Measurements from ENCODE around the gene SBF2.

Gene SBF2

GRCh38 chr11:10201343-10201742 is 92.7 kb downstream of the SBF2 start:
- Histone ChIP-seq H3K4me3 (ENCODE audit: low read depth in 1 of 2, low read length in 2 of 2) (no peak overlapping the region), H3K9me3 (ENCODE audit: low read length) (no peaks in the 10 kb centered on the region), H3K27ac (ENCODE audit: low read depth, low read length) (no peak overlapping the region), H3K27me3 (ENCODE audit: control insufficient read depth in 1 of 2, insufficient read depth in 2 of 2, low read length in 2 of 2) (no peaks in the 10 kb centered on the region), H3K36me3 (ENCODE audit: insufficient read depth, low read length) (no peaks in the 10 kb centered on the region), H3K9ac (ENCODE audit: low read length) (no peak overlapping the region), H3K4me1 (ENCODE audit: insufficient read depth, low read length) (no peaks in the 10 kb centered on the region)

DNA sequence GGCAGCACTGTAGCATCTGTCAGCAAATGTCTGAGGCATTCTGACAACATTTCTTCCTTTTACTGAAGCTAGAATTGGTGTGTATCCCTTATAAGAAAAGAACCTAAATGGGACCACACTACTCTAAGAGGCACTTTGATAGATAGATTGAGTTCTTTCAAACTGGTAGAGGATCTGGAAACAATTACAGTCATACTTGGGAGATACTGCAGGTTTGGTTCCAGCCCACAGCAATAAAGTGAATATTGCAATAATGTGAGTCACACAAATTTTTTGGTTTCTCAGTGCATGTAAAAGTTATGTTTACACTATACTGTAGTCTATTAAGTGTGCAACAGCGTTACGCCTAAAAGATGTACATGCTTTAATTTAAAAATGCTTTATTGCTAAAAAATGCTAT is 96.9 kb downstream of the SBF2 start:
- no peaks in the 10 kb centered on the region for H3K9me3 ChIP-seq (ENCODE audit: low read length)
- H3K4me3 ChIP-seq (ENCODE audit: low read depth in 1 of 2, low read length in 2 of 2), result no peak overlapping the region
- H3K27me3 ChIP-seq (ENCODE audit: control insufficient read depth in 1 of 2, insufficient read depth in 2 of 2, low read length in 2 of 2), result no peaks in the 10 kb centered on the region
- H3K4me1 ChIP-seq (ENCODE audit: insufficient read depth, low read length), result no peaks in the 10 kb centered on the region
- peaks cover 5% of the 10 kb centered on the region for H3K36me3 ChIP-seq (ENCODE audit: insufficient read depth, low read length)
- no peak overlapping the region for H3K27ac ChIP-seq (ENCODE audit: low read depth, low read length)
- H3K9ac ChIP-seq (ENCODE audit: low read length), result no peak overlapping the region

DNA sequence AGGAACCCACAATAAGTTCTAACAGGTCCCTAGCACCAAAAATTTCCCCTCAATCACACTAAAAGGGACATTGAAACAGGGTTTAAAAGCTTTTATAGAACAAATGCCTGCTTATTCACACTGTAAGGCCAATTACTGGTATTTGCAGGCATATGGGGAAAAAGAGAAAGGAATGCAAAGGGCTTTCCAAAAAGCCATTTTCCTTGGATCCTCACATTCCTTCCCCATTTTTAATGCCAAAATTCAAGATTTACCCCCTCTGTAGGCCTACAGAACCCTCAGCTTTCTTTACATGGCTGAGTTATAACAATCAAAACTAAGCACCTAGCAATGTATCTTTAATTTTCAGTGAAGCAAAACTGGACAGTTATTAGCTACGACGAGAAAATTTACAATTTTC is 102.0 kb downstream of the SBF2 start:
- peaks cover 5% of the 10 kb centered on the region for H3K36me3 ChIP-seq (ENCODE audit: insufficient read depth, low read length)
- no peak overlapping the region for H3K27ac ChIP-seq (ENCODE audit: low read depth, low read length)
- no peak overlapping the region for H3K4me3 ChIP-seq (ENCODE audit: low read depth in 1 of 2, low read length in 2 of 2)
- H3K9ac ChIP-seq (ENCODE audit: low read length), result no peak overlapping the region
- no peaks in the 10 kb centered on the region for H3K9me3 ChIP-seq (ENCODE audit: low read length)
- H3K4me1 ChIP-seq (ENCODE audit: insufficient read depth, low read length), result no peaks in the 10 kb centered on the region
- no peaks in the 10 kb centered on the region for H3K27me3 ChIP-seq (ENCODE audit: control insufficient read depth in 1 of 2, insufficient read depth in 2 of 2, low read length in 2 of 2)

DNA sequence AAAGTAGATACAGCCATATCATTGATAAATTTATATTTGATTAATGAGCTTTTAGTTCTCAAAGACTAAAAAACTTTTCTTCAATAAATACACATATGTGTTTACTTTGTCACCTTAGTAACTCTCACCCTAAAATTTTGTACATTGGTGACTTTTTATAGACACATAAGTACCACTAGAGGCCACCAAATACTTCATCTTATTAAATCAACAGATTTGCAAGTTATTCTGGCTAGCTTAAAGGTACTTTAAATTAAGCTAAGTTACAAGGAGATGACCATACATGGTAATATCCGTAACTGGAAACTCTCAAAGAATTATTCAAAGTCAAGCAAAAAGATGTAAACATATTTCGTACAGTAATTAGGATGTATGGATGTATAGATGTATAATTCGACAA is 112.2 kb downstream of the SBF2 start:
- Histone ChIP-seq H3K4me3 (ENCODE audit: low read depth in 1 of 2, low read length in 2 of 2) (no peak overlapping the region), H3K4me1 (ENCODE audit: insufficient read depth, low read length) (no peaks in the 10 kb centered on the region), H3K27me3 (ENCODE audit: control insufficient read depth in 1 of 2, insufficient read depth in 2 of 2, low read length in 2 of 2) (no peaks in the 10 kb centered on the region), H3K27ac (ENCODE audit: low read depth, low read length) (no peak overlapping the region), H3K36me3 (ENCODE audit: insufficient read depth, low read length) (no peaks in the 10 kb centered on the region), H3K9me3 (ENCODE audit: low read length) (no peaks in the 10 kb centered on the region), H3K9ac (ENCODE audit: low read length) (no peak overlapping the region)

GRCh38 chr11:10164621-10165020 is 129.4 kb downstream of the SBF2 start:
- peaks cover 22% of the 10 kb centered on the region for H3K4me1 ChIP-seq (ENCODE audit: insufficient read depth, low read length)
- no peak overlapping the region for H3K4me3 ChIP-seq (ENCODE audit: low read depth in 1 of 2, low read length in 2 of 2)
- no peaks in the 10 kb centered on the region for H3K27me3 ChIP-seq (ENCODE audit: control insufficient read depth in 1 of 2, insufficient read depth in 2 of 2, low read length in 2 of 2)
- no peaks in the 10 kb centered on the region for H3K36me3 ChIP-seq (ENCODE audit: insufficient read depth, low read length)
- H3K27ac ChIP-seq (ENCODE audit: low read depth, low read length), result no peak overlapping the region
- H3K9ac ChIP-seq (ENCODE audit: low read length), result no peak overlapping the region
- no peaks in the 10 kb centered on the region for H3K9me3 ChIP-seq (ENCODE audit: low read length)

- Histone ChIP-seq H3K4me1 (ENCODE audit: insufficient read depth, low read length) (peaks cover 22% of the 10 kb centered on the region), H3K9ac (ENCODE audit: low read length) (no peak overlapping the region), H3K27ac (ENCODE audit: low read depth, low read length) (no peak overlapping the region), H3K36me3 (ENCODE audit: insufficient read depth, low read length) (no peaks in the 10 kb centered on the region), H3K9me3 (ENCODE audit: low read length) (no peaks in the 10 kb centered on the region), H3K4me3 (ENCODE audit: low read depth in 1 of 2, low read length in 2 of 2) (no peak overlapping the region), H3K27me3 (ENCODE audit: control insufficient read depth in 1 of 2, insufficient read depth in 2 of 2, low read length in 2 of 2) (no peaks in the 10 kb centered on the region)
Measured at GRCh38 chr11:10162222-10162621, 131.8 kb downstream of the SBF2 start.

DNA sequence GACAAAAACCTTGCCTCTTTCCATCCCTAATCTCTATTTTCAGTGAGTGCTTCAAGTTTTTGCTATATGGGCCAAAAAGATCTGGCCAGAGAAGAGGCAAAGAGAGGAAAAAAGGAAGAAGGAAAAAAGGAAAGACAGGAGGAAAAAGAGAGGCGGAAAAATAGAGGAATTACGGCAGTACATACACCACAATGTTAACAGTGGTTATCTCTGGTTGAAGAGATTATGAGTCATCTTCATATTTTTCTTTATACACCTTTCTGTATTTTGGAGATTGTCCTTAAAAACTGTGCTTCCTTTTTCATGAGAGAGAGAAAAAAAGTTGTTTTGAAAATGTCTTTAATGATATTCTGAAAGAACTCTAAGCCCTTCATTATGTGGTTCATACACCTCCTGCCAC is 133.7 kb downstream of the SBF2 start:
- Histone ChIP-seq H3K4me1 (ENCODE audit: insufficient read depth, low read length) (peaks cover 19% of the 10 kb centered on the region), H3K9ac (ENCODE audit: low read length) (no peak overlapping the region), H3K4me3 (ENCODE audit: low read depth in 1 of 2, low read length in 2 of 2) (no peak overlapping the region), H3K27ac (ENCODE audit: low read depth, low read length) (no peak overlapping the region), H3K9me3 (ENCODE audit: low read length) (no peaks in the 10 kb centered on the region), H3K36me3 (ENCODE audit: insufficient read depth, low read length) (no peaks in the 10 kb centered on the region), H3K27me3 (ENCODE audit: control insufficient read depth in 1 of 2, insufficient read depth in 2 of 2, low read length in 2 of 2) (no peaks in the 10 kb centered on the region)

GRCh38 chr11:10158461-10158860 is 135.6 kb downstream of the SBF2 start:
- no peak overlapping the region for H3K9ac ChIP-seq (ENCODE audit: low read length)

GRCh38 chr11:10155793-10156490 is 138.1 kb downstream of the SBF2 start:
- Histone ChIP-seq H3K4me1 (ENCODE audit: insufficient read depth, low read length) (no peaks in the 10 kb centered on the region), H3K9me3 (ENCODE audit: low read length) (no peaks in the 10 kb centered on the region), H3K4me3 (ENCODE audit: low read depth in 1 of 2, low read length in 2 of 2) (no peak overlapping the region)

More at GRCh38 chr11:10158461-10158860, 135.6 kb downstream of the SBF2 start:
- H3K36me3 ChIP-seq (ENCODE audit: insufficient read depth, low read length), result no peaks in the 10 kb centered on the region
- H3K27me3 ChIP-seq (ENCODE audit: control insufficient read depth in 1 of 2, insufficient read depth in 2 of 2, low read length in 2 of 2), result no peaks in the 10 kb centered on the region
- peaks cover 9% of the 10 kb centered on the region for H3K4me1 ChIP-seq (ENCODE audit: insufficient read depth, low read length)
- no peak overlapping the region for H3K4me3 ChIP-seq (ENCODE audit: low read depth in 1 of 2, low read length in 2 of 2)
- no peak overlapping the region for H3K27ac ChIP-seq (ENCODE audit: low read depth, low read length)
- no peaks in the 10 kb centered on the region for H3K9me3 ChIP-seq (ENCODE audit: low read length)

GRCh38 chr11:10150800-10151199 is 143.2 kb downstream of the SBF2 start:
- no peaks in the 10 kb centered on the region for H3K4me1 ChIP-seq (ENCODE audit: insufficient read depth, low read length)
- H3K9ac ChIP-seq (ENCODE audit: low read length), result no peak overlapping the region
- H3K27me3 ChIP-seq (ENCODE audit: control insufficient read depth in 1 of 2, insufficient read depth in 2 of 2, low read length in 2 of 2), result no peaks in the 10 kb centered on the region

More at GRCh38 chr11:10155793-10156490, 138.1 kb downstream of the SBF2 start:
- Histone ChIP-seq H3K27me3 (ENCODE audit: control insufficient read depth in 1 of 2, insufficient read depth in 2 of 2, low read length in 2 of 2) (no peaks in the 10 kb centered on the region), H3K36me3 (ENCODE audit: insufficient read depth, low read length) (no peaks in the 10 kb centered on the region), H3K9ac (ENCODE audit: low read length) (no peak overlapping the region), H3K27ac (ENCODE audit: low read depth, low read length) (no peak overlapping the region)

DNA sequence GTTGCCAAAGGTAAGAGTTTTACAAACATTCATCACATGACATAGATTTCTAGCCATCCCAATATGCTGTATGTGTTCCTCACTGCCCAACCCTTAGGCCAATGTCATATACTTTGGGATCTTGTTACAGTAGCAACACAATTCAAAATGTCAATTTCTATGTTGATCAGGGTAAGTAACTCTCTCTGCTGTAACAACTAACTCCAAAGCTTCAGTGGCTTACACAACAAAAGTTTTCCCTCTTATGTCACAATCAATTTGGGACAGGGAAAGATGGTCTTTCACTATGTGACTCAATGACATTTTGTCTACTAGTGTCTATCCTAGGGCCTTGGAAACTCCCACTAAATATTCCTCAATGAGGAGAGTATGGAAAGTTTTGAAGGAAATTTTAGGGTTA is 144.5 kb downstream of the SBF2 start:
- no peak overlapping the region for H3K27ac ChIP-seq (ENCODE audit: low read depth, low read length)
- no peaks in the 10 kb centered on the region for H3K36me3 ChIP-seq (ENCODE audit: insufficient read depth, low read length)
- H3K9ac ChIP-seq (ENCODE audit: low read length), result no peak overlapping the region
- H3K4me1 ChIP-seq (ENCODE audit: insufficient read depth, low read length), result peaks cover 6% of the 10 kb centered on the region
- H3K9me3 ChIP-seq (ENCODE audit: low read length), result no peaks in the 10 kb centered on the region
- H3K27me3 ChIP-seq (ENCODE audit: control insufficient read depth in 1 of 2, insufficient read depth in 2 of 2, low read length in 2 of 2), result no peaks in the 10 kb centered on the region
- no peak overlapping the region for H3K4me3 ChIP-seq (ENCODE audit: low read depth in 1 of 2, low read length in 2 of 2)

More at GRCh38 chr11:10150800-10151199, 143.2 kb downstream of the SBF2 start:
- Histone ChIP-seq H3K9me3 (ENCODE audit: low read length) (no peaks in the 10 kb centered on the region), H3K27ac (ENCODE audit: low read depth, low read length) (no peak overlapping the region), H3K4me3 (ENCODE audit: low read depth in 1 of 2, low read length in 2 of 2) (no peak overlapping the region), H3K36me3 (ENCODE audit: insufficient read depth, low read length) (no peaks in the 10 kb centered on the region)

DNA sequence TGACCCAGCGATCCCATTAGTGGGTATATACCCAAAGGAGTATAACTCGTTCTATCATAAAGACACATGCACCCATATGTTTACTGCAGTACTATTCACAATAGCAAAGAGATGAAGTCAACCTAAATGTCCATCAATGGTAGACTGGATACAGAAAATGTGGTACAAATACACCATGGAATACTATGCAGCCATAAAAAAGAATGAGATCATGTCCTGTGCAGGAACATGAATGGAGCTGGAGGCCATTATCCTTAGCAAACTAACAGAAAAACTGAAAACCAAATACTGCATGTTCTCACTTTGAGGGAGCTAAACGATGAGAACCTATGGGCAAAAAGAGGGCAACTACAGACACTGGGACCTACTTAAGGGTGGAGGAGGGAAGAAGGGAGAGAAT is 146.8 kb downstream of the SBF2 start:
- Histone ChIP-seq H3K9ac (ENCODE audit: low read length) (no peak overlapping the region), H3K4me1 (ENCODE audit: insufficient read depth, low read length) (peaks cover 6% of the 10 kb centered on the region), H3K9me3 (ENCODE audit: low read length) (no peaks in the 10 kb centered on the region), H3K27ac (ENCODE audit: low read depth, low read length) (no peak overlapping the region), H3K36me3 (ENCODE audit: insufficient read depth, low read length) (no peaks in the 10 kb centered on the region), H3K27me3 (ENCODE audit: control insufficient read depth in 1 of 2, insufficient read depth in 2 of 2, low read length in 2 of 2) (no peaks in the 10 kb centered on the region), H3K4me3 (ENCODE audit: low read depth in 1 of 2, low read length in 2 of 2) (no peak overlapping the region)

Measured in muscle layer of colon (tissue), 2 donors.